Measurements from ENCODE around the gene PLEKHS1. TPM values are rescaled to one million over a fixed set of nuclear protein-coding genes. Genes with fewer than 3 reads are reported as not detected.
"Not testable (repeated sequence)": the region's sequence is repeated elsewhere in the genome, so short reads cannot be mapped to it uniquely, and the experiment has no call there.

PLEKHS1 gene
- total RNA-seq, 1 experiment from 2014 or later, result 4.9 TPM

DNA sequence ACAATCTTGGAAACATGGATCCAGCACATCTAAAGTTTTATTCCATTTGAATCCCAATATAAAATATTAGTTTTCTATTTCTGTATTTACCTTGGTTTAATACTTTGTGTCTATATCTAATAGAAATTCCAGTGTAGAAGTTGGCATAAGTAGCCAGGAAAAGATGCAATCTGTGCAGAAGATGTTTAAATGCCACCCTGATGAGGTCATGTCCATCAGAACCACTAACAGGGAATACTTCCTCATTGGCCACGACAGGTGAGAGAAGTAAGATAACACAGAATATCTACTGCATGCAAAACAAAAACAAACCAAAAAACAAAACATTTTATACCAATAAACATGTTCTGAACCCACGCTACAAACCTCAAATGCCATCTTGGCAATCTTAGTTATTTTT lies 15.7 kb downstream of the PLEKHS1 start:
- DNase-seq, result no peak
- intact Hi-C loops (cut with micrococcal nuclease; ENCODE audit: unreplicated experiment), result no loop called here
- Histone ChIP-seq H3K36me3 (ENCODE audit: low read depth) (no peaks in the 10 kb centered on the region), H3K9me3 (ENCODE audit: insufficient read depth, low read depth) (no peaks in the 10 kb centered on the region), H2AFZ (no peak overlapping the region), H3K4me3 (no peak overlapping the region), H3K9me2 (ENCODE audit: insufficient read depth) (no peaks in the 10 kb centered on the region), H3F3A (ENCODE audit: insufficient read depth, low read depth) (no peaks in the 10 kb centered on the region), H3K27me3 (ENCODE audit: insufficient read depth, low read depth) (no peaks in the 10 kb centered on the region; the same call in 1 of the 2 replicates), H3K27ac (no peak overlapping the region), H3K4me1 (replicated peaks; ENCODE audit: insufficient read depth) (no peaks in the 10 kb centered on the region), H4K20me1 (ENCODE audit: insufficient read depth) (no peaks in the 10 kb centered on the region), H3K4me2 (no peak overlapping the region), H3K79me2 (ENCODE audit: low read depth) (no peaks in the 10 kb centered on the region)
- ChIA-PET CTCF (no interaction called here), POLR2A (ENCODE audit: unreplicated experiment) (no interaction called here)
- TF ChIP-seq, protein P1, sequence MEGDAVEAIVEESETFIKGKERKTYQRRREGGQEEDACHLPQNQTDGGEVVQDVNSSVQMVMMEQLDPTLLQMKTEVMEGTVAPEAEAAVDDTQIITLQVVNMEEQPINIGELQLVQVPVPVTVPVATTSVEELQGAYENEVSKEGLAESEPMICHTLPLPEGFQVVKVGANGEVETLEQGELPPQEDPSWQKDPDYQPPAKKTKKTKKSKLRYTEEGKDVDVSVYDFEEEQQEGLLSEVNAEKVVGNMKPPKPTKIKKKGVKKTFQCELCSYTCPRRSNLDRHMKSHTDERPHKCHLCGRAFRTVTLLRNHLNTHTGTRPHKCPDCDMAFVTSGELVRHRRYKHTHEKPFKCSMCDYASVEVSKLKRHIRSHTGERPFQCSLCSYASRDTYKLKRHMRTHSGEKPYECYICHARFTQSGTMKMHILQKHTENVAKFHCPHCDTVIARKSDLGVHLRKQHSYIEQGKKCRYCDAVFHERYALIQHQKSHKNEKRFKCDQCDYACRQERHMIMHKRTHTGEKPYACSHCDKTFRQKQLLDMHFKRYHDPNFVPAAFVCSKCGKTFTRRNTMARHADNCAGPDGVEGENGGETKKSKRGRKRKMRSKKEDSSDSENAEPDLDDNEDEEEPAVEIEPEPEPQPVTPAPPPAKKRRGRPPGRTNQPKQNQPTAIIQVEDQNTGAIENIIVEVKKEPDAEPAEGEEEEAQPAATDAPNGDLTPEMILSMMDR (conservative IDR thresholded peaks at IDR 0.05), result no peak
- TF ChIP-seq EZH2 (IDR thresholded peaks at IDR 0.05; ENCODE audit: low read depth), result no peak
- no TSS peak for BruUV-seq (replicated peaks)

DNA sequence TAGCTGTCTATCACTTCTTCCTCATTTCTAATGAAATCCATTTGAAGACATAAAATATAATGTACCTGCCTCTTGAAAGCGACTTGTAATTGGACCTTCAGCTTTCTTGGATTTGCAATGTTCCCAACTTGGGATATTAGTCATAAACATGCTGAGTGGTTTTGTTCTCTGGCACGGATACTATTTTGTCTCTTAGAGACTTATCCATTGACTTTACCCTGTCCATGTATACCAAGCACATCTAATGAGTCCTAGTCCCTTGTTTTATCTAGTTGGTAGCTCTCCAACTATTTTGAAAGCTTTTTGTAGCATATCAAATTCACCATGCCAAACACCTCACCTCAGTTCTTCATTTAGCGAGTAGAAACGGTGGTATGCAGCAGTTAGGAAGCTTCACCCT lies 18.9 kb downstream of the PLEKHS1 start:
- no peaks in the 10 kb centered on the region for H3K4me1 ChIP-seq (replicated peaks; ENCODE audit: insufficient read depth)
- BruUV-seq (replicated peaks), result no TSS peak
- H3K36me3 ChIP-seq (ENCODE audit: low read depth), result no peaks in the 10 kb centered on the region
- no peak overlapping the region for H3K4me2 ChIP-seq
- ChIA-PET POLR2A (ENCODE audit: unreplicated experiment) (no interaction called here), CTCF (no interaction called here)
- H3K9me3 ChIP-seq (ENCODE audit: insufficient read depth, low read depth), result no peaks in the 10 kb centered on the region
- intact Hi-C loops (cut with micrococcal nuclease; ENCODE audit: unreplicated experiment), result no loop called here
- no peak overlapping the region for H3K27ac ChIP-seq
- H3K79me2 ChIP-seq (ENCODE audit: low read depth), result no peaks in the 10 kb centered on the region
- H3K9me2 ChIP-seq (ENCODE audit: insufficient read depth), result no peaks in the 10 kb centered on the region
- TF ChIP-seq EZH2 (IDR thresholded peaks at IDR 0.05; ENCODE audit: low read depth), result no peak
- TF ChIP-seq, protein P1 (conservative IDR thresholded peaks at IDR 0.05), result no peak
- no peak for DNase-seq
- no peak overlapping the region for H3K4me3 ChIP-seq
- no peaks in the 10 kb centered on the region; the same call in 1 of the 2 replicates for H3K27me3 ChIP-seq (ENCODE audit: insufficient read depth, low read depth)
- no peaks in the 10 kb centered on the region for H3F3A ChIP-seq (ENCODE audit: insufficient read depth, low read depth)
- H2AFZ ChIP-seq, result no peak overlapping the region
- no peaks in the 10 kb centered on the region for H4K20me1 ChIP-seq (ENCODE audit: insufficient read depth)

DNA sequence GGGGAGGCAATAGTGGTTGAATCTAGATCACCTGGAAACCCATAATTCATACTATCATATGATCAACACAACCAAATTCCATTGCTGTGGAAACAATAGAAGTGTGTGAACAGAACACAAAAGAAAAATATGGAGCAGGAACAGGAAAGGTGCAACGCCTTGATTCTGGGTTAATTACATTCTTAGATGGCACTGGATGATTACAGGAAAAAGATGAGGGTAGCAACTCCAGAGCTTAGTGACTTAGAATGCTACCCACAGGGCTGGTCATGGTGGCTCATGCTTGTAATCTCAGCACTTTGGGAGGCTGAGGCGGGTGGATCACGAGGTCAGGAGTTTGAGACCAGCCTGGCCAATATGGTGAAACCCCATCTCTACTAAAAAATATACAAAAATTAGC lies 19.6 kb downstream of the PLEKHS1 start:
- H3K4me3 ChIP-seq; DNase-seq; H3K79me2 ChIP-seq (ENCODE audit: low read depth); H4K20me1 ChIP-seq (ENCODE audit: insufficient read depth); H3K9me2 ChIP-seq (ENCODE audit: insufficient read depth); H3K36me3 ChIP-seq (ENCODE audit: low read depth); BruUV-seq (replicated peaks); H3K27me3 ChIP-seq (ENCODE audit: insufficient read depth, low read depth); H3K27ac ChIP-seq; H2AFZ ChIP-seq; POLR2A ChIA-PET (ENCODE audit: unreplicated experiment); CTCF ChIA-PET; H3K4me2 ChIP-seq; H3F3A ChIP-seq (ENCODE audit: insufficient read depth, low read depth); H3K4me1 ChIP-seq (replicated peaks; ENCODE audit: insufficient read depth); H3K9me3 ChIP-seq (ENCODE audit: insufficient read depth, low read depth); intact Hi-C loops (cut with micrococcal nuclease; ENCODE audit: unreplicated experiment): not testable (repeated sequence)

DNA sequence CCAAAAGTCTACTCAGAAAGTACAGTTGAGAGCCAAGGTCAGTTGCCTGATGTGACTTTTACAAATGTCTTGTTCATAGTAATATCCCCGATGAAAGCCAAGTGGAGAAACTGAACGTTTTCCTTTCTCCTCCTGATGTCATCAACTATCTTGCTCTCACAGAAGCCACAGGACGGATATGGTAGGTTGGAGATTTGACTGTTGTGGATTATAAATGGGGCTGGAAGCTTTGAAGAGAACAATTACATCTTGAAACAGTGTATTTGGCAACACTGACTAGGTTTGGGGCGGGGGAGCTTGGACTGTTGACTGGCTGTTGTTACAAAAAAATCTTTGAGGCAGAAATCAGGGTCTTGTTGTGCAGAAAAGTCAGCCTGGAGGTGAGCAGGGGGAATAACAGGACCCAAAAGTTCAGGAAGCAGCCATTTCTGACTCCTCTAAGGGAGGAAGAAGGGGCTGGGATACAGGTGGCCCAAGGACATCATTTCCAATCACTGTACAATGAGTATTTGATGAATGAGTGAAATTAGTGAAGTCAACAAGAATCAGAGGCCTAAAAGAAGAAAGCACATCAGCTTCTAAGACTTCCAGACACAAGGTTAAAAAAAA lies 24.3 kb downstream of the PLEKHS1 start:
- intact Hi-C loops (cut with micrococcal nuclease; ENCODE audit: unreplicated experiment), result no loop called here
- no peak for TF ChIP-seq EZH2 (IDR thresholded peaks at IDR 0.05; ENCODE audit: low read depth)
- TF ChIP-seq, protein P1 (conservative IDR thresholded peaks at IDR 0.05), result no peak
- no peaks in the 10 kb centered on the region for H3K27me3 ChIP-seq (ENCODE audit: insufficient read depth, low read depth)
- no peak overlapping the region for H2AFZ ChIP-seq
- no peak overlapping the region for H3K4me3 ChIP-seq
- ChIA-PET POLR2A (ENCODE audit: unreplicated experiment) (no interaction called here), CTCF (no interaction called here)
- no peaks in the 10 kb centered on the region for H3F3A ChIP-seq (ENCODE audit: insufficient read depth, low read depth)
- H3K4me1 ChIP-seq (replicated peaks; ENCODE audit: insufficient read depth), result no peaks in the 10 kb centered on the region
- BruUV-seq (replicated peaks), result no TSS peak
- H3K79me2 ChIP-seq (ENCODE audit: low read depth), result no peaks in the 10 kb centered on the region
- H3K9me2 ChIP-seq (ENCODE audit: insufficient read depth), result no peaks in the 10 kb centered on the region
- H4K20me1 ChIP-seq (ENCODE audit: insufficient read depth), result no peaks in the 10 kb centered on the region
- H3K27ac ChIP-seq, result no peak overlapping the region
- H3K36me3 ChIP-seq (ENCODE audit: low read depth), result no peaks in the 10 kb centered on the region
- no peak overlapping the region for H3K4me2 ChIP-seq
- no peak for DNase-seq
- no peaks in the 10 kb centered on the region for H3K9me3 ChIP-seq (ENCODE audit: insufficient read depth, low read depth)

Measured in PC-9 (cell line).